Measurements from ENCODE around the gene UBR1.

- no peak for TF ChIP-seq POLR2A (IDR thresholded peaks at IDR 0.05)
- TF ChIP-seq, protein P1, sequence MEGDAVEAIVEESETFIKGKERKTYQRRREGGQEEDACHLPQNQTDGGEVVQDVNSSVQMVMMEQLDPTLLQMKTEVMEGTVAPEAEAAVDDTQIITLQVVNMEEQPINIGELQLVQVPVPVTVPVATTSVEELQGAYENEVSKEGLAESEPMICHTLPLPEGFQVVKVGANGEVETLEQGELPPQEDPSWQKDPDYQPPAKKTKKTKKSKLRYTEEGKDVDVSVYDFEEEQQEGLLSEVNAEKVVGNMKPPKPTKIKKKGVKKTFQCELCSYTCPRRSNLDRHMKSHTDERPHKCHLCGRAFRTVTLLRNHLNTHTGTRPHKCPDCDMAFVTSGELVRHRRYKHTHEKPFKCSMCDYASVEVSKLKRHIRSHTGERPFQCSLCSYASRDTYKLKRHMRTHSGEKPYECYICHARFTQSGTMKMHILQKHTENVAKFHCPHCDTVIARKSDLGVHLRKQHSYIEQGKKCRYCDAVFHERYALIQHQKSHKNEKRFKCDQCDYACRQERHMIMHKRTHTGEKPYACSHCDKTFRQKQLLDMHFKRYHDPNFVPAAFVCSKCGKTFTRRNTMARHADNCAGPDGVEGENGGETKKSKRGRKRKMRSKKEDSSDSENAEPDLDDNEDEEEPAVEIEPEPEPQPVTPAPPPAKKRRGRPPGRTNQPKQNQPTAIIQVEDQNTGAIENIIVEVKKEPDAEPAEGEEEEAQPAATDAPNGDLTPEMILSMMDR (IDR thresholded peaks at IDR 0.05): no peak
Observed at GRCh38 chr15:43008150-43008549, 97.7 kb downstream of the UBR1 start.
